ENCODE data around the gene TRIM32. TPM values are rescaled to one million over a fixed set of nuclear protein-coding genes. Genes with fewer than 3 reads are reported as not detected.

Gene TRIM32
- total RNA-seq, 2 experiments from 2014 or later = 13.9 to 17.1 TPM

- DNase-seq = no peak
- H3K27ac Mint-ChIP-seq = no peak overlapping the region
- no peak overlapping the region for H3K4me3 Mint-ChIP-seq
- ChIA-PET CTCF (no interaction called here), POLR2A (interaction anchor here (1.1 kb wide), 1 partner anchor 15 kb away, joined by 9 read pairs; the partner anchor contains the start of gene TRIM32)
- peaks cover 19% of the 10 kb centered on the region for H3K4me1 Mint-ChIP-seq
- H3K27me3 Mint-ChIP-seq = no peaks in the 10 kb centered on the region
- H3K9me3 Mint-ChIP-seq = no peaks in the 10 kb centered on the region
- peaks cover 48% of the 10 kb centered on the region for H3K36me3 Mint-ChIP-seq (ENCODE audit: low read depth)
Measured at GRCh38 chr9:116701940-116702642, 15.0 kb downstream of the TRIM32 start.

- no peaks in the 10 kb centered on the region for H3K27me3 Mint-ChIP-seq
- peaks cover 19% of the 10 kb centered on the region for H3K4me1 Mint-ChIP-seq
- no peaks in the 10 kb centered on the region for H3K9me3 Mint-ChIP-seq
- peaks cover 33% of the 10 kb centered on the region for H3K36me3 Mint-ChIP-seq (ENCODE audit: low read depth)
- no peak overlapping the region for H3K4me3 Mint-ChIP-seq
- DNase-seq = no peak
- ChIA-PET CTCF (interaction anchor here (1.1 kb wide), 1 partner anchor 33 kb away, joined by 3 read pairs; no protein-coding TSS in a partner anchor), POLR2A (no interaction called here)
- no peak overlapping the region for H3K27ac Mint-ChIP-seq
Measured at GRCh38 chr9:116703634-116704033, 16.5 kb downstream of the TRIM32 start.

GRCh38 chr9:116704470-116704869 lies 17.4 kb downstream of the TRIM32 start:
- H3K4me1 Mint-ChIP-seq = peaks cover 19% of the 10 kb centered on the region
- POLR2A ChIA-PET = no interaction called here
- no peak overlapping the region for H3K27ac Mint-ChIP-seq
- H3K36me3 Mint-ChIP-seq (ENCODE audit: low read depth) = peaks cover 25% of the 10 kb centered on the region
- H3K27me3 Mint-ChIP-seq = no peaks in the 10 kb centered on the region
- CTCF ChIA-PET = interaction anchor here (0.8 to 1.1 kb wide), 2 partner anchors 32 kb away, joined by 3 read pairs; no protein-coding TSS in a partner anchor
- DNase-seq = no peak
- H3K4me3 Mint-ChIP-seq = no peak overlapping the region
- no peaks in the 10 kb centered on the region for H3K9me3 Mint-ChIP-seq

GRCh38 chr9:116705531-116705930 lies 18.4 kb downstream of the TRIM32 start:
- DNase-seq = no peak
- H3K4me3 Mint-ChIP-seq = no peak overlapping the region
- H3K36me3 Mint-ChIP-seq (ENCODE audit: low read depth) = peaks cover 14% of the 10 kb centered on the region
- H3K4me1 Mint-ChIP-seq = peaks cover 19% of the 10 kb centered on the region
- H3K27ac Mint-ChIP-seq = no peak overlapping the region
- ChIA-PET POLR2A (no interaction called here), CTCF (no interaction called here)
- no peaks in the 10 kb centered on the region for H3K27me3 Mint-ChIP-seq
- no peaks in the 10 kb centered on the region for H3K9me3 Mint-ChIP-seq

- Mint-ChIP-seq H3K36me3 (ENCODE audit: low read depth) (peaks cover 6% of the 10 kb centered on the region), H3K4me1 (peaks cover 9% of the 10 kb centered on the region), H3K9me3 (no peaks in the 10 kb centered on the region), H3K4me3 (no peak overlapping the region), H3K27ac (no peak overlapping the region), H3K27me3 (no peaks in the 10 kb centered on the region)
- ChIA-PET POLR2A (no interaction called here), CTCF (interaction anchor here (0.7 kb wide), 1 partner anchor 153 kb away, joined by 3 read pairs; no protein-coding TSS in a partner anchor)
- DNase-seq = no peak
Measured at GRCh38 chr9:116706310-116707290, 19.5 kb downstream of the TRIM32 start.

GRCh38 chr9:116712781-116713180 lies 25.7 kb downstream of the TRIM32 start:
- POLR2A ChIA-PET = no interaction called here
- Mint-ChIP-seq H3K9me3 (no peaks in the 10 kb centered on the region), H3K27me3 (no peaks in the 10 kb centered on the region), H3K36me3 (ENCODE audit: low read depth) (no peaks in the 10 kb centered on the region), H3K27ac (no peak overlapping the region), H3K4me3 (no peak overlapping the region), H3K4me1 (peaks cover 3% of the 10 kb centered on the region)
- CTCF ChIA-PET = no interaction called here
- no peak for DNase-seq

GRCh38 chr9:116713271-116713670 lies 26.2 kb downstream of the TRIM32 start:
- Mint-ChIP-seq H3K4me1 (peaks cover 3% of the 10 kb centered on the region), H3K4me3 (no peak overlapping the region), H3K9me3 (no peaks in the 10 kb centered on the region), H3K27me3 (no peaks in the 10 kb centered on the region), H3K27ac (no peak overlapping the region), H3K36me3 (ENCODE audit: low read depth) (no peaks in the 10 kb centered on the region)
- no peak for DNase-seq
- ChIA-PET POLR2A (no interaction called here), CTCF (no interaction called here)

- peaks cover under 1% of the 10 kb centered on the region for H3K27me3 Mint-ChIP-seq
- H3K4me1 Mint-ChIP-seq = peaks cover 3% of the 10 kb centered on the region
- H3K4me3 Mint-ChIP-seq = no peak overlapping the region
- no peaks in the 10 kb centered on the region for H3K9me3 Mint-ChIP-seq
- CTCF ChIA-PET = no interaction called here
- DNase-seq = no peak
- no peak overlapping the region for H3K27ac Mint-ChIP-seq
- no peaks in the 10 kb centered on the region for H3K36me3 Mint-ChIP-seq (ENCODE audit: low read depth)
- POLR2A ChIA-PET = no interaction called here
Measured at GRCh38 chr9:116715751-116716150, 28.6 kb downstream of the TRIM32 start.

- Mint-ChIP-seq H3K36me3 (ENCODE audit: low read depth) (no peaks in the 10 kb centered on the region), H3K4me3 (no peak overlapping the region), H3K27me3 (peaks cover 4% of the 10 kb centered on the region), H3K9me3 (no peaks in the 10 kb centered on the region), H3K4me1 (peaks cover 3% of the 10 kb centered on the region), H3K27ac (no peak overlapping the region)
- POLR2A ChIA-PET = no interaction called here
- CTCF ChIA-PET = no interaction called here
- DNase-seq = no peak
Measured at GRCh38 chr9:116716438-116716837, 29.3 kb downstream of the TRIM32 start.

GRCh38 chr9:116717150-116717549 lies 30.0 kb downstream of the TRIM32 start:
- H3K36me3 Mint-ChIP-seq (ENCODE audit: low read depth) = no peaks in the 10 kb centered on the region
- no peak for DNase-seq
- H3K27ac Mint-ChIP-seq = no peak overlapping the region
- no peak overlapping the region for H3K4me3 Mint-ChIP-seq
- ChIA-PET CTCF (no interaction called here), POLR2A (no interaction called here)
- H3K9me3 Mint-ChIP-seq = no peaks in the 10 kb centered on the region
- H3K4me1 Mint-ChIP-seq = peaks cover 3% of the 10 kb centered on the region
- peaks cover 4% of the 10 kb centered on the region for H3K27me3 Mint-ChIP-seq

- ChIA-PET CTCF (no interaction called here), POLR2A (no interaction called here)
- no peak overlapping the region for H3K4me3 Mint-ChIP-seq
- peaks cover 4% of the 10 kb centered on the region for H3K27me3 Mint-ChIP-seq
- peaks cover 3% of the 10 kb centered on the region for H3K4me1 Mint-ChIP-seq
- no peak overlapping the region for H3K27ac Mint-ChIP-seq
- no peaks in the 10 kb centered on the region for H3K36me3 Mint-ChIP-seq (ENCODE audit: low read depth)
- DNase-seq = no peak
- no peaks in the 10 kb centered on the region for H3K9me3 Mint-ChIP-seq
Measured at GRCh38 chr9:116718111-116718510, 31.0 kb downstream of the TRIM32 start.

- no peaks in the 10 kb centered on the region for H3K36me3 Mint-ChIP-seq (ENCODE audit: low read depth)
- no peaks in the 10 kb centered on the region for H3K9me3 Mint-ChIP-seq
- peaks cover 4% of the 10 kb centered on the region for H3K27me3 Mint-ChIP-seq
- H3K4me3 Mint-ChIP-seq = no peak overlapping the region
- ChIA-PET CTCF (no interaction called here), POLR2A (no interaction called here)
- H3K4me1 Mint-ChIP-seq = peaks cover 3% of the 10 kb centered on the region
- DNase-seq = no peak
- H3K27ac Mint-ChIP-seq = no peak overlapping the region
Measured at GRCh38 chr9:116720111-116720510, 33.0 kb downstream of the TRIM32 start.

GRCh38 chr9:116721411-116721810 lies 34.3 kb downstream of the TRIM32 start:
- ChIA-PET CTCF (interaction anchor here (1.7 kb wide), 1 partner anchor 16 kb away, joined by 4 read pairs; no protein-coding TSS in a partner anchor), POLR2A (no interaction called here)
- Mint-ChIP-seq H3K36me3 (ENCODE audit: low read depth) (no peaks in the 10 kb centered on the region), H3K4me1 (peaks cover 3% of the 10 kb centered on the region), H3K9me3 (no peaks in the 10 kb centered on the region), H3K27ac (no peak overlapping the region), H3K4me3 (no peak overlapping the region), H3K27me3 (peaks cover 4% of the 10 kb centered on the region)
- DNase-seq = no peak

Measured in activated CD4-positive, alpha-beta memory T cell treated with anti-CD3 and anti-CD28 coated beads, Interleukin-2, amount 10 ng/mL, durations not matched to agents 7 days and 5 days (primary cell).